GM19397 (cell line): ENCODE measurements around the gene SCAP.
"Not testable (repeated sequence)": the region's sequence is repeated elsewhere in the genome, so short reads cannot be mapped to it uniquely, and the experiment has no call there.

ENCODE experiments used
- ATAC-seq: cut with Tn5 transposase; IDR thresholded peaks from one replicate; pipeline ENCODE4 v1.9.1; 2021; ENCODE audit warnings: mild to moderate bottlenecking, moderate library complexity; ENCODE audit not compliant: unreplicated experiment

Gene SCAP

DNA sequence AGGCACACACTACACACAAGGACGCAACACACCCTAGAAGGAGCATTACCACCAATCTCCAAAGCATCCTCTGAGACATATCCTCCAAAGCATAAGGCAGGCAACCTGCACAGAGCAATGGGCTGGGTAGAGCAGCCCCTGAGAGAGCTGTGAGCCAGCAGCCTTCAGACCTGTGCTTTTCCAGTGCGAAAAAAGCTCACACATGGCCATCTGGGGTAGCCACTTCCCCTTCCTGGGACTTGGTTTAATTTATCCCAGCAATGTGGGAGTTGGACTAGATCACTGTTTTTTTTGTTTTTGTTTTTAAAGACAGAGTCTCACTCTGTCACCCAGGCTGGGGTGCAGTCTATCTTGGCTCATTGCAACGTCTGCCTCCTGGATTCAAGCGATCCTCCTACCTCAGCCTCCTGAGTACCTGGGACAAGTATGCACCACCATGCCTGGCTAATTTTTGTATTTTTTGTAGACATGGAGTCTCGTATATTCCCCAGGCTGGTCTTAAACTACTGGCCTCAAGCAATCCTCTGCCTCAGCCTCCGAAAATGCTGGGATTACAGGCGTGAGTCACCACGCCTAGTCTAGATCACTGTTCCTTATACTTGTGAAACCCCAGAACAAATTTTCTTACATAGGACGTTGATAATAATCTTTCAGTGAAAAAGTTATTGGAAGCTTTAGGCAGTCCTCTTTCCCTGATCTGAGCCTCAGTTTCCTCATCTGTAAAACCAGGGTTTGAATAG, 76.0 kb downstream of the SCAP start:
- no peak for ATAC-seq

DNA sequence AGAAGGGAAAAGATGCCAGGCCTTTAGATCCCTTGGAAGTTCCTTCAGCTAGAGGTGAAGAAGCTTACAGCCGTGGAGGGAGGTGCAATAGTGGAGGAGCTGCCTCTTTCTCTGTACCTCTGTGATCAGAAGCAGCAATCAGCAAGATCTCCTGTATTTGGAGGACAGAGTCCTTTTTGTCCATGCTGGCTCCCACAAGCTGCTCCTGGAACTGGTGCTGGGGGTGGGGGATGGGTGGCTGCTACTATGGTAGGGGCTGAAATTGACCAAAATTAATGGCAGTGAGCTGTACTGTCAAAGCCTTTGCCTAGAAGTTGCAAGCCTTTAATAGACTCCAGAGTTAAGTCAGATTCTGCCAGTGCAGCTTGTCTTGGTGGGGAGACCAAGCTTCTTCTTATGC, 76.7 kb downstream of the SCAP start:
- ATAC-seq = no peak

DNA sequence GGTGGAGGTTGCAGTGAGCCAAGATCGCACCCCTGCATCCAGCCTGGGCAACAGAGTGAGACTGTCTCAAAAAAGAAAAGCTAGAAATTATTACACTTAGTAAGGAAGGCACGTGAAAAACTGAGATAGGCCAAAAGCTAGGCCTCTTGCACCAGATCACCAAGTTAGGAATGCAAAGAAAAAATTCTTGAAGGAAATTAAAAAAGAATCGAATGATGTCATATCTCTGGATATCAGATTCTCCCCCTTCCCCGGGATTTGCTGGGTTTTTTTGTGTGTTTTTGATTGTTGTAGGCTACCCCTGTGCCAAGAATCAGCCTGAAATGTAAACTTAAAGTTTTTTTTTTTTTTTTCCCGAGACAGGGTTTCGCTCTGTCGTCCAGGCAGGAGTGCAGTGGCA, 77.5 kb downstream of the SCAP start:
- no peak for ATAC-seq

DNA sequence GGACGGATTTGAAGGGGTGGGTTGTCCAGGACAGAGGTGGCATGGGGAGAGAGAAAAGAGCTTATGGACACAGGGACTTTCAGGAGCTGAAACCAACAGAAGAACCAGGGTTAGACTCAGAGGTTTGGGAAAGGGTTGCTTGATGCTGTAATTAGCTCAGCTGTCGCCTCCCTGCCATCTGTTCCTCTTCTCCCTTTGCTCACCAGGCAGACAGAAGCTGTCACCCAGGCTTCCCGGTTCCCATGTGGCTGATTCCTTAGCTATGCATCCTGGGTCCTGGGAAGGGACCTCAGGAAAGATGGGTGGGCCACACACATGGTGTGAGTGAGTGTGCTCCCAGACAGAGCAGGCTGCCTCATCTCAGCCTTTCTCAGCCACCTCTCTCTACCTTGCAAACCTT, 80.9 kb downstream of the SCAP start:
- ATAC-seq = no peak

DNA sequence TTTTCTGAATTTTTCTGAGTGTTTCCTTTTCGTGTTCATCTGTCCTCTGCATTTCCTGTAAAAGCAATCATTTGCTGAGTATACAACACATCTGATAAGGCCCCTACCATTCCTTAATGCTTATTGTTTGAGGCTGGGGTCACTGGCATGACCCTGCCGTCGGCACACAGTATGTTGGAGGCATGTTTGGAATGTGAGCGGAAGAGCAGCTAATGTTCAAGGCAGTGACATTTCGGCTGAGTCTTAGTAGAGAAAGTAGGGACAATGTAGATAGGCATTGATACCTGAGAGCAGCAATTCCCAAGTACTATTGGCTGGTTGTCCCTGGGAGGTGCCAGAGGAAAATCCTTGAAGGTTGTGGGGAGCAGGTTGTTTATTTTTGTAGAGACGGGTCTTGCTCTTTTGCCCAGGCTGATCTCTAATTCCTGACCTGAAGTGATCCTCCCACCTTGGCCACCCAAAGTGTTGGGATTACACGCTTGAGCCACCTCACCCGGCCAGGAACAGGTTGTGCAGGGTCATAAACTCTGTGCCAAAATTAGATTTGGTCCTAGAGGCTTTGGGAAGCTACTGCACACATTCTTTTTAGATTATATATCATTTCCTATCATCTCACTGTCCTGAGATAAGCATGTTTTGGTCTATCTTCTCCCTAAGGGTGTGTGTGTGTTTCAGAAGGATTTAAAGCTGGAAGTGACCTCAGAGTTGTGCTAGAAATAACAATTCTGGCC, 81.4 kb downstream of the SCAP start:
- ATAC-seq = no peak

DNA sequence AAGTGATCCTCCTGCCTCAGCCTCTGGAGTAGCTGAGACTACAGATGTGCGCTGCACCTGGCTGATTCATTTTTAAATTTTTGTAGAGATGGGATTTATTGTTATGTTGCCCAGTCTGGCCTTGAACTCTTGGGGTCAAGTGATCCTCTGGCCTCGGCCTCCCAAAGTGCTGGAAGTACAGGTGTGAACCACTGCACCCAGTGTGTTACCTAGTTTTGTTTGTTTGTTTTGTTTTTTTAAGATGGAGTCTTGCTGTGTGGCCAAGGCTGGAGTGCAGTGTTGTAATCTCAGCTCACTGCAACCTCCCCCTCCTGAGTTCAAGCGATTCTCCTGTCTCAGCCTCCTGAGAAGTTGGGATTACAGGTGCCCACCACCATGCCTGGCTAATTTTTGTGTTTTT, 82.8 kb downstream of the SCAP start:
- no peak for ATAC-seq

DNA sequence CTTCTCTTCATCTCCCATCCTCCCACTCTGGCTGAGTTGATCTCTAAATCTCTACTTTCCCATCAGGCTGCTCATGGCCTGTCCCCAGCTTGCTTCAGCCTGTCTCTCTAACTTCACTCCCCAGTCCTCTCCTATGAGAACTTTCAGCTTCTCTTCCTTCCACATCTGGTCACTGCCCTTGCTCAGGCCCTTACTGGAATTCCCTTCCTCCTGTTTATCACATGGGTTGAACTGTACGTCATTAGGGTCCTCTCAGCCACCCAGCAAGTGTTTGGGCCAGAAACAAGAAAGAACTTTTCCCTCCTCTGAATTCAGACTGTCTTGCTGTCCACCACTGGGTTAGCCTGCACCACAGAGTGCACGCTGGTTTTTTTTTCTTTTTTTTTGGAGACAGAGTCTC, 89.9 kb downstream of the SCAP start:
- ATAC-seq = no peak

DNA sequence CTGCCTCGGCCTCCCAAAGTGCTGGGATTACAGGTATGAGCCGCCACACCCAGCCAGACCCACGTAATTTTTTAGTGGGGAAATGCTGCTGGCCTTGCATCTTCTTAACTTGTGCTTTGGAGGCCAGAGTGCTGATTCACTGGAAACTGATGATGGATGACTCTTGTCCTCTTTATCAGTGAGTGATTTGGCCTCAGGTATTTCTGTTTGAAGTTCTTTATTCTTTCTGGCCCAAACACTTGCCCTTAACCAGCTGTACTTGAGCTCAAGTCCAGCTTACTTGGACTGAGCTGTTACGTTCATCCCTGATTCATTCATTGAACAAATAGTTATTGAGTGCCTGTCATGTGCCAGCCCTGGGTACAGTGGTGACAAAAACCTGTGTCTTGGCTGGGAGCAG, 90.7 kb downstream of the SCAP start:
- ATAC-seq = no peak

DNA sequence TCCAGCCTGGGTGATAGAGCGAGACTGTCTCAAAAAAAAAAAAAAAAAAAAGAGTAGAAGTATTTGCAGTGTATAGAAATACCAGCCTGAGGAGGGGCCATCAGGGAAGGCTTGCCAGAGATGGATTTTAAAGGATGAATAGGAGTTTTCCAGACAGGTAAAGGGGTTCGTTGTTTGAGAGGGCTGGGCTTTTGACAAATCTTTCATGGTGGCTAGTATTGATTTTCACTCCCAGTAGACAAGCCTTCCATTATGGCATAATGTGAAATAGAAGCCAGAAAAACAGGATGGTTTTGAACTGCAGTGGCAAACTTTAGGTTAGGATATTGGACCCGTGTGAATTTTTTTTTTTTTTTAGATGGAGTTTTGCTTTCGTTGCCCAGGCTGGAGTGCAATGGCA, 91.3 kb downstream of the SCAP start:
- no peak for ATAC-seq

DNA sequence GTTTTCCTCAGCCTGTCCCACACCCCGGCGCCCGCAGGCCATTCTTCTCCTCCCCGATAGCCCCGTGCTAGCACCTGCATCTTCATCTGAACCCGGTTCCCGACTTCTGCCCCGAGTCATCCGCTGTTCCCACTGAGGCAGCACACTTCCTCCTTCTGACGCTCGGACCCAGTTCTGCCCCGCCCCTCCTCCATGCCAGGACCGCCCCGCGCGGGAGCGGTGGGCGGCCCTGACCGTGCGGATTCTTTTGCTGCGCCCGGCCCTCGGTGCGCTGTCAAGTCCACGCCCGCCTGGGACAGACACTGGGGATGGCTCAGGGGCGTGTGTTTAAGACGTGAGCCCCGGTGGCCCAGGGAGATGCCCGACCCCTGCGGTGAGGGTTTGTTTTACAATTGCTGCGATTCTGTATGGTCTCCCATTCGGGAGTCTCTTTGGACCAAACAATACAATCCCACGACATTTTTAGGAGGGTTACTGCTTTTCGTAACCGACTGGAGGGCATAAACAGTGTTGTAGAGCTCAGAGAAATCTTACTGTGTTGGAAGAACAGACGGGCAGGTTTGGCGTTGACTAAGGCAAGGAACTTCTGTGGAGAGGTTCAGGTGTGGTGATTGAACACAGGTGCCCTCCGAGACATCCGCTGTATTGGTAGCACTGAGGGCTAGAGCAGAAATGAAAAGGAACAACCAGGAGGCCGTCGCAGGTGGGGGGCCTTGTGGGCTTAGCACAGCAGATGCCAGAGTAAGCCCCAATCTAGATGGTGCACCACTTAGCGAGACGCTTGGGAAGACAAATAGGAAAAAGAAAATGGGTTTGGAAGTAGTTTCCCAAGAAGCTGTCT, 94.2 kb downstream of the SCAP start:
- ATAC-seq = peak; percentile 66

DNA sequence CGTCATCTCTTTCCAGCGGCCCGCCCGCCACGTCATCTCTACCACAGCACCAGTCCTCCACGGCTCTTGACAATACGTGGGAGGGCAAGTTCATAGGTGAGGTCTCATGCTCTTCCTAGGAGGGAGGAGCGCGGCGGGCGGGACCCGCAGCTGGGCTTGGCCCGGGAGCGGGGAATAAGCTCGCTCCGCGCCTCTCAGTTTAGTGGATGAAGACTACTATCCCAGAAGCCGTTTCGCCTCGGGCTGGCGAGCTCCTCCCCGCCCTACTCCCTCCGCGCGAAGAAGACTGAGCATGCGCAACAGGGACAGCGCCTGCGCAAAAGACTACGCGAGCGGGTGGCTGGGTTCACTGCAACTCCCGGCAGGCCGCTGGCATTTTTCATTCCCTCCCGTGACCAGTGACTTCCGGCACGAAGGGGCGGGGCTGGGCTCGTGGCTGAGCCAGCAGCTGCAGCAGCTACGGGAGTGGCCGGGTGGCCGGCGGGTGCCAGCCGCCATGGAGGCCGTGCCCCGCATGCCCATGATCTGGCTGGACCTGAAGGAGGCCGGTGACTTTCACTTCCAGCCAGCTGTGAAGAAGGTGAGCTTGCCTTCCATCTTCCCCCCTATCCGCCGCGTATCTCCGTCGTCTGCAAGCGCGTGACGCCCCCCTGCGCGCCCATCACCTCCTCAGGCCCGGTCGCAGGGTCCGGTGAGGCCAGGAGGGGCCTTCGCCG, 95.0 kb downstream of the SCAP start, which contains the start of gene PTPN23:
Gene PTPN23 (plus strand): TSS at position 421 of the 716 bp plus-strand sequence. CDS start 76 bp downstream, at position 497.
- peak; percentile 83 for ATAC-seq

DNA sequence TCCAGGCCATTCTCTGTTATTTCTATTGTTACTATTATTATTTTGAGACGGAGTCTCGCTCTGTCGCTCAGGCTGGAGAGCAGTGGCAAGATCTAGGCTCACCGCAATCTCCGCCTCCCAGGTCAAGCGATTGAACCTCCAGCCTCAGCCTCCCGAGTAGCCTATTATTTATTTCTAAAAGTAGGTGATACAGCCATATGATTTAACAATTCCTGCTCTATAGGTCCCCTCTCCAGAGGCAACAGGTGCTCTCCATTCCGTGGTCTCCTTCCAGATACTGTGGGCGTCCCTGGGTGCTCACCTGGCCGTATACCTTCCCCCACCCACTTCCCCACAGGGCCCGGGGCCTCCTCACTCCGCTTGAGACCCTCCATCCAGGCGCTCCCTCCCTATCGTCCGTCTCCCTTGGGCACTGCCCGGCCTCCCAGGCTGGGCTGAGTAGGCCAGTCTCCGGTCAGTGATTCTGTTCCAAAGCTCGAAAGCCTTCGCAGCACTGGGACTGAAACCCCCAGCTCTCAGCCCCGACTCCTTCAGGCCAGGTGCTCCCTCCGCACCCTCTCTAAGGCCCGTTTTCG, 95.6 kb downstream of the SCAP start:
- no peak for ATAC-seq

DNA sequence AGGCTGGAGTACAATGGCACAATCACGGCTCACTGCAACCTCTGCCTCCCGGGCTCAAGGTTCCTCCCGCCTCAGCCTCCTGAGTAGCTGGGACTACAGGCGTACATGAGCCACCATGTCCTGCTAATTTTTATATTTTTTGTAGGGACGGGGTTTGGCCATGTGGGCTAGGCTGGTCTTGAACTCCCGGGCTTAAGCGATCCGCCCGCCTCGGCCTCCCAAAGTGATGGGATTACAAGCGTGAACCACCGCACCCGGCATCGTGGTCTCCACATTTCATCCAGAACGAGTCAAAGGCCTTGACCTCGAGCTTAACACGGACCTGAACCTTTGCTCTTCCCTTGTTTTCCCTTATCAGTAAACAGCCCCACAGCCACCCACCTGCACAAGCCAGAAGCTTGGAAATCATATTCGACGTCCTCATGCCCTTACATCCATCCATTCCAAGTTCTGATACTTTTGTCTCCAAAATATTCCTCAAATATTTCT, 96.3 kb downstream of the SCAP start:
- no peak for ATAC-seq

DNA sequence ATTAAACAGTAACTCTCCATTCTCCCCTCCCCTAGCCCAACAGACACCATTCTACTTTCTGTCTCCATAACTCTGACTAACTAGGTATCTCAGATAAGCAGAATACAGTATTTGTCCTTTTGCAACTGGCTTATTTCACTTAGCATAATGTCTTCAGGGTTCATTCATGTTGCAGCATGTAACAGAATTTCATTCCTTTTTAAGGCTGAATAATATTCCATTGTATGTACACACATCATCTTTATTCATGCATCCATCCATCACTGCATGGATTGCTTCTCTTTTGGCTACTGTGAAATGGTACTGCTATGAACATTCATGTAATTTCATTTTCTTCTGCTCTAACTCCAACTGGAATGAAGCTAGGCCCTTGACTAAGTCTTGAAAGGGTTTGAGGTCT, 96.9 kb downstream of the SCAP start:
- no peak for ATAC-seq

DNA sequence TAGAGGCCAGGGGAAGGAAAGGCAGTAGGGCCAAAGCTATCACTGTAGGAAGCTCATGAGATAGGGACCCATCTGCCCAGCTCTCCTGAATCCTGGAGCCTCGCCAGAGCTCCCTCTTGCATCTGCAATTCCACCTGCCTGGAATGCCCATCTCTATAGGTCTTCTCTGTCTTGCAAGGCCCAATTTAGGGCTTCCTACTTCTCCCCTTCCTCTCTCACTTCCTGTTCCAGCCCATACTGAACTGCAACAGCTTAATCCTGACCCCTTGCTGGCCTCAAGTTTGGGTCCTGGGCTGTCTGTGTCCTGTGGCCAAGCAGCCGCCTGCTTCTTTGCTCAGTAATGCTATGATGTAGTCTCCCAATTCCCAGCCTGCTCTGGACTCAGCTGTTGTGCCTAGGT, 98.6 kb downstream of the SCAP start:
- ATAC-seq = no peak

DNA sequence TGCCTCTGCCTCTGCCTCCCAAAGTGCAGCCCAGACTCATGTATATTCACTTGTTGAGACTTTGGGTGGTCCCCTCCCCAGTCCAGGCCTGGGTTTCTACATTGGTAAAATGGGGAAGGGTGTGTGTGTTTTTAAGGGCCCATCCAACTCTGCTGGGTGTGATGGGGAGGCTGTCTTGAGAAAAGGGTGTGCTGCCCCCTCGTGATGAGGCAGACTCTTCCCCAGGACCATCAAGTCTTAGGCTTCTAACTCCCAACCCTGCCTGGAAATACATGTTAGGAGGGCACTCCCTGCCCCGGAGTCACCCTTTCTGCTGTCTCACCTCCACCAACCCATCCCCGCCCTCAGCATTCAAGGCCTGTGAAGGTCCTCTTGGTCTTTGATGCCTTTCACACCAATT, 99.3 kb downstream of the SCAP start:
- ATAC-seq = no peak

DNA sequence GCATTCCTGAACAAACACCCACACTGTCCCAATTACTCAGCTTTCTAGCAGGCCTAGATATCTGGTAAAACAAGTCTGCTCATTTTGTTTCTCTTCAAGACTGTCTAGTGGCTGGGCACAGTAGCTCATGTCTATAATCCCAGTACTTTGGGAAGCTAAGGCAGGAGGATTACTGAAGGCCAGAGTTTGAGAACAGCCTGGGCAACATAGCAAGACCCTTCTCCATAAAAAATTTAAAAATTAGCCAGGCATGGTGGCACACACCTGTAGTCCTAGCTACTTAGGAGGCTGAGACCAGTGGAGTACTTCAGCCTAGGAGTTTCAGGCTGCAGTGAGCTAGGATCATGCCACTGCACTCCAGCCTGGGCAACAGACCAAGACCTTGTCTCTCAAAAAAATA, 101.2 kb downstream of the SCAP start:
- no peak for ATAC-seq

DNA sequence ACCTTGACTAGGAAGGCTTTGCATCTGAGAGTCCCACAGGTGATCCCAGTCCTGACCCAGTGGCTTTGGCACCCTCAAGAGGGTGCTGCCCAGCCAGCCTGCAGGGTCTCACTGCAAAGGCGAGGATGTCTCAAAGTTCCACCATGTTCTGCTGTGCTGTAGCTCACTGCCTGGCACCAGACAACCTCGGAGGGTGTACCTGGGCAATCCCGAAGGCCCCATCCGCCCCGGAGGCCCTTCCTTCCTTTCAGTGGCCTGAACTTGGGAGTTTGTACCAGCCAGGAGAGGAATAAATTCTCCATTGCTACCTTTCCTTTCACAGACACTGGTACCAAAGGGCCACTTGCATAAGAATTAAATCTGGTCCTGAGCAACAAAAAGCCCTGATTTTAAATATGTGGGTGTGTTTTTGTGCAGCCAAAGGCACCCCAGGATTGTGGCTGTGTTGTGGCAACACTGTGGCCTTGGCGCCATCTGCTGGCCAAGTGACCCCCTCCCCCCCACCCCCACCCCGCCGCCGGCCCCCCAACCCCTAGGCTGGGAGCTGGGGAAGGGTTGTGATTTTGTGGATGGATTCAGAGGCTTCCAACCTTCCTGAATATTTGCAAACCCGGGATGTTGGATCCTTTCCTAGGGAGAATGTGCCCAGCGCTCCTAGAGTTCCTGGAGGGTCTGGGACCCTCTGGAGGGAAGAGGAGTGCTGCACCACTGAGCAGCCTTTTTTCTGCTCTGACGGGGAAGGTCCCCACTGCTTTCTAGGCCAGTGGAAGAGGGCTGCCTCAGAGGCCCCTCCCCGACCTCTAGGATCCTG, 104.6 kb downstream of the SCAP start:
- no peak for ATAC-seq

DNA sequence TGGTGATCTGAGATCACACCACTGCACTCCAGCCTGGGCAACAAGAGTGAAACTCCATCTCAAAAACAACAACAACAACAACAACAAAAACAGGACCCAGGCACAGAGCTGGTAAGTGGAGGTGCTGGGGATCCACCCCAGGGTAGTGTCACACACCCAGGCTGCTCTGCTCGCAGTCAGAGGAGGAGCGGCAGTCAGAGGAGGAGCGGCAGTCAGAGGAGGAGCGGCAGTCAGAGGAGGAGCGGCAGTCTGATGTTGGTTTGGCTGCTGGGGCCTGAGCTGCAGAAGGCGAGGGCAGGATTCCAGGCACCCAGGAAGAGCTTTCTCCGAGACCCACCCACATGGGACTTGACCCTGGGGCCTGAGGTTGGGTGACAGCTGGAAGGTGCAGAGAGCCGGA, 105.7 kb downstream of the SCAP start:
- not testable (repeated sequence) for ATAC-seq

DNA sequence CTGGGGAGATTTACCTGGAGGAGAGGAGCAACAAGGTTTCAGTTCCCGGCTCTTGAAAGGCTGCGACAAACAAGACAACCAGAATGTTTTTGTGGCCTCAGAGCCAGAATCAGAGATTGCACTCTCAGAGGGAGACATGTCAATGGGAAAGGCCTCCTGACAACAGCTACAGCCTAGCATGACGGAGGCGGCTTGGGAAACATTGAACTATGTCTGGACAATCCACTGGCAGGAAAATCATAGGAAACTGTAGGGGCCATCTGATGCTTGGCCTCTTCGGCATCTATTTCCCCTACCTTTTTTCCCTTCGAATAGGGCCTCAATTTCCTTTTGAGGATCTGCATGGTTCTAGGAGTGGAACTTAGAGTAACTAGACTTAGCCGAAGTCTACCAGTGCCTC, 108.1 kb downstream of the SCAP start:
- ATAC-seq = no peak
